K562 (cell line): ENCODE results near the gene PHKB.

ENCODE experiments used
- CTCF ChIP-seq, 3 experiments: IDR thresholded peaks in 2 of 3; conservative IDR thresholded peaks in 1 of 3; 2 replicates each; pipeline ENCODE4 v1.5.1; 2011 to 2012; ENCODE audit warnings: low read length in 3 of 3, mild to moderate bottlenecking in 3 of 3, control low read depth in 2 of 3, improper control_type of control experiment in 1 of 3, inconsistent platforms in 1 of 3, low read depth in 1 of 3, mixed read lengths in 1 of 3, moderate library complexity in 1 of 3; ENCODE audit not compliant: insufficient read depth in 2 of 3
- FOXM1 ChIP-seq, 2 experiments: fragments of 450-650 bp in 1 of 2; sonication (generic) in 1 of 2; formaldehyde crosslinking in 1 of 2; IDR thresholded peaks; 2 replicates each; pipeline versions ENCODE4 v1.6.1 to v1.9.0; 2017 to 2022; ENCODE audit warnings: low read depth in 2 of 2, mild to moderate bottlenecking in 2 of 2, missing genetic modification reagents in 1 of 2, moderate library complexity in 1 of 2
- MTF1 ChIP-seq: fragments of 250-450 bp; sonication (Bioruptor Pico); IDR thresholded peaks from 2 replicates; pipeline ENCODE4 v1.9.0; 2021; ENCODE audit warnings: moderate library complexity, mild to moderate bottlenecking, inconsistent platforms, borderline replicate concordance
- ZBTB34 ChIP-seq: fragments of 250-450 bp; sonication (Bioruptor Pico); IDR thresholded peaks from 2 replicates; pipeline ENCODE4 v1.8.0; 2021; ENCODE audit warnings: mild to moderate bottlenecking, moderate library complexity

DNA sequence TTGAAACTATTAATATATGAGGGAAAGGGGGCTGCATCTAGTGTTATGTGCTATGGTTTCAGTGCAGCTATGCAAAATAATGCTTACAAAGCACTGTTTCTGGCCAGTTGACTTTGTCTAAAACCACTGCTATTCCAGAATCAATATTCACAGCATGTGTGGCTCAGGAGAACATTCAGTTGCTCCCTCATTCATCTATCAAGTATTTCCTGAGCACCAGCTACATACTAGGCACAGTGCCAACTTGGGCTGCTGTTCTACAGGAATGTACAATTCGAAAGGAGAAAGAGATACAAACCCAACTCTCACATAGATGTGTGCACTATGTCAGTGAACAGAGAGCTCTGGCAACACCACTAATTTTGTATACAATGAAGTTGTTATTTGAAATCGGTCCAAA, 183.0 kb downstream of the PHKB start:
- TF ChIP-seq FOXM1 (IDR thresholded peaks at IDR 0.05; ENCODE audit: low read depth) (no peak), FOXM1 (CRISPR knock-in tag; IDR thresholded peaks at IDR 0.05; ENCODE audit: low read depth) (no peak), ZBTB34 (CRISPR knock-in tag) (no peak), CTCF (IDR thresholded peaks at IDR 0.05 in 2 of 3, conservative IDR thresholded peaks at IDR 0.05 in 1 of 3; ENCODE audit: insufficient read depth in 2 of 3, low read depth in 1 of 3, low read length in 3 of 3) (no peak), MTF1 (CRISPR knock-in tag) (no peak)
